ENCODE results near the gene GOLGA6D.
"Not testable (repeated sequence)": the region's sequence is repeated elsewhere in the genome, so short reads cannot be mapped to it uniquely, and the experiment has no call there.

- TF ChIP-seq CTCF (IDR thresholded peaks at IDR 0.05; ENCODE audit: insufficient read depth, low read length); POLR2AphosphoS5 (IDR thresholded peaks at IDR 0.05; ENCODE audit: low read depth): not testable (repeated sequence)
These were observed 49.5 kb downstream of the GOLGA6D start for GRCh38 chr15:75332093-75332492.
